LoVo (cell line): ENCODE data around the gene GAREM2.

Source experiments
- DNase-seq: peaks from one replicate; pipeline ENCODE4 v3.0.0-alpha.2; 2016; ENCODE audit warnings: low spot score

GAREM2 gene

GRCh38 chr2:26187537-26188104 lies 14.7 kb downstream of the GAREM2 start:
- DNase-seq, result no peak

GRCh38 chr2:26189123-26189522 lies 16.2 kb downstream of the GAREM2 start:
- DNase-seq, result no peak

DNA sequence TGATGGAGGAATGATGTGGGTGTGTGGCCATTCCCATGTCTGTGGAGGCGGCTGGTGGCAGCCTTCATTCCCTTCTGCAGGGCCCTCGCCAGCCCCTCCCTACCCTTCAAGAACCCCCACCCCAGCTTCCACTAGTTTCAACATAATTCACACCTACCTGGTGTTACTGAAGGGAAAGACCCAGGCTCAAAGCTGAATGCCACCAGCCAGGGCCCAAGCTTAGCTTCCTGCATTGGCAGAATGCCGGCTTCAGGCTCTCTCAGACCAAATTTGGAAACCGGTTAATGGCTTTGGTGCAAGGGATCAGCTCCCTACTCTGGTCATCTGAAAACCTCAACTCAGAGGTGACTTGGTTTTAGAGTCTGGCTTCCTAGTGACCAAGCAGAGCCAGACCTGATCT lies 16.9 kb downstream of the GAREM2 start:
- DNase-seq, result no peak

GRCh38 chr2:26190369-26190768 lies 17.5 kb downstream of the GAREM2 start:
- DNase-seq, result no peak

DNA sequence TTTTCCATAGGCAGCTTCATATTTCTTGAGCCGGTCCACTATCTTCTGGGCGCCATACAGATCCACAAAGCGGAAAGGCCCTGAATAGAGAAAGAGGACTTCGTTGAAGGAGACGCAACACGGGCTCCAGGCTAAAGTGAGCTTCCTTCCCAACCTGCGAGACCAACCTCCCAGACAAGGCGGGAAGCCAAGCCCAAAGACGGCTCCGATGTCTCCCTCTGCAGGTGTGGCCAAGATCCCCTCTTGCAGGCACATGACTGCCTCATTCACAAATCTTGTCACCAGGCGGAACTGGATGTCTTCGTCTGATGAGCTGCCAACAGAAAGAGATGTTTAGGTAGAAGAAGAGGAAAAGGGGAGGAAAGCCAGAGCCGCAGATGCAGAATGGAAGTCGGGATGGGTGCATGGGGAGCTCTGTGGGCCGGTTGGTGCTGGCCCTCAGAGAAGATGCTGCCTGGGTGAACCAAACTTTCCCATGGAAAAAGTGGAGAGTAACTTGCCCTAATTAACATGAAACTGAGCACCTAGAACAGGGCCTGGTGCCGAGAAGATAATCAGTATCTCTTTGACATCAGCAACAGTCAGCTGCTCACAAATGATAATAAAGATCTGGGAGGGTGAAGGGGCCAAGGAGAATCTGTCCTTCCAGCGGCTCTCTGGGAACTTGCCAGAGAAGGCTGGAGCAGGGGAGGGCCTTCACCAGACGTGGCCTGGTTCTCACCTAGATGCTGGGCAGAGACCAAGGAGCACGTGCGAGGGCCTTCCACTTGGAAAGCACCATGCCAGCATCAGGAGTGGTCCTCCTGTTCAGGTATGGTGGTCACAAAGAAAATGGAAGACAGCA lies 18.6 kb downstream of the GAREM2 start:
- DNase-seq, result no peak

DNA sequence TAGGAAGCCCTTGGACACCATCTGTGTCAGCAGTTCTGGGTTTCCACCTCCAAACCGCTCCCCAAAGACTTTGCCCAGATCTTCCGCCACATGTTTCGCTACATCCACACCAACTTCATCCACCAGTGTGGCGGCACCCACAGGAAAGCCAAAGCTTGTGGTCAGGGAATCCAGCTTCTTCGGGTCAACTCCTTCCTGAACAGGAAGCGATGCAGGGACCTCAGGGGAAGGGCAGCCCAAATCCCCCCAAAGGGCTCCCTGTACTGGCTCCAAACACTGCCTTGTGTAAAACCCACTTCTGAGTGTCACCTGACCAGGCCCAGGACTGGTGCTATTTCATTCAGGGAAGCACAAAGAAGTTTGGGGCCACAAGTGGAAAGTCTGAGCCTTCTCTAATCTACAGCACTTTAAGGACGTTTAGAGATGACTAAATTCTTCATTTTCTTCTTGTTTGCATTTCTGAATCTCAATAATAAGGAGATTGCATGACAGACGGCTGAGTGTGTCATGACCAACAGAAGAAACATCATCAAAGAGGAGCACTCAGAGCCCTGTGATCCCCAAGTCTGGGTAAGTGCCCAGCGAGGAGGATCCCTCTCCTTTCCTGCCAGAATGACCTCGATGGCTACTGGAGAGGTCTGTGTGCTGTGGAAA lies 20.8 kb downstream of the GAREM2 start:
- no peak for DNase-seq

- DNase-seq, result no peak
Measured at GRCh38 chr2:26195040-26195984, 22.4 kb downstream of the GAREM2 start.

- DNase-seq, result no peak
Measured at GRCh38 chr2:26196683-26197418, 24.0 kb downstream of the GAREM2 start.

- no peak for DNase-seq
Measured at GRCh38 chr2:26197516-26197915, 24.6 kb downstream of the GAREM2 start.

GRCh38 chr2:26202981-26203490 lies 30.1 kb downstream of the GAREM2 start:
- DNase-seq, result no peak

GRCh38 chr2:26203906-26204305 lies 31.0 kb downstream of the GAREM2 start:
- DNase-seq, result no peak

- no peak for DNase-seq
Measured at GRCh38 chr2:26212011-26212410, 39.1 kb downstream of the GAREM2 start.

- no peak for DNase-seq
Measured at GRCh38 chr2:26214759-26215158, 41.9 kb downstream of the GAREM2 start.

- DNase-seq, result no peak
Measured at GRCh38 chr2:26215833-26216232, 42.9 kb downstream of the GAREM2 start.

- DNase-seq, result no peak
Measured at GRCh38 chr2:26216587-26216986, 43.7 kb downstream of the GAREM2 start.

DNA sequence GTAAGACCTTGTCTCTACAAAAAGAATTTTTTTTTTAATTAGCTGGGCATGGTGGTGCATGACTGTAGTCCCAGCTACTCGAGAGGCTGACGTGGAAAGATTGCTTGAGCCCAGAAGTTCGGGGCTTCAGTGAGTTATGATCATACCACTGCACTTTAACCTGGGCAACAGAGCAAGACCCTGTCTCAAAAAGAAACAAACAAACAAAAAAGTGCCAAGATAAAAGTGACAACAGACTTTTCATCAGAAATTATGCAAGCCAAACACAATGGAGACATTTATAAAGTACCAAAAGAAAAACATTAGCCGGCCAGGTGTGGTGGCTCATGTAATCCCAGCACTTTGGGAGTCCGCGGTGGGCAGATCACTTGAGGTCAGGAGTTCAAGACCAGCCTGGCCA lies 44.8 kb downstream of the GAREM2 start:
- no peak for DNase-seq

DNA sequence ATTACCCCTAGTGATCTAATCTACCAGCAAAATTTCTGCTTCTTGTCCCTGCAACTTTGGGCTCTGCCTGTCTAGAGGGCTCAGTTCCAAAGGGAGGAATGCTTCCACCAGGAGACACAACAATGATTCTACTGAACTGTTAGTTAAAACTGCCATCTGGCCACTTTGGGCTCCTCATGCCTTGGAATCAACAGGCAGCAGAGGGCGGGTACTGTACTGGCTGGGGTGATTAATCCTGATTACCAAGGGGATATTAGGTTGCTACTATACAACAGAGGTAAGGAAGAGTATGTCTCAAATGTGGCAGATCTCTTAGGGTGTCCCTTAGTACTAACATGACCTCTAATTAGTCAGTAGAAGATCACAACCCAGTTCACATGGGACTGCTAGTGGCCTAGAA lies 50.1 kb downstream of the GAREM2 start:
- no peak for DNase-seq

- DNase-seq, result no peak
Measured at GRCh38 chr2:26224095-26224494, 51.2 kb downstream of the GAREM2 start.

DNA sequence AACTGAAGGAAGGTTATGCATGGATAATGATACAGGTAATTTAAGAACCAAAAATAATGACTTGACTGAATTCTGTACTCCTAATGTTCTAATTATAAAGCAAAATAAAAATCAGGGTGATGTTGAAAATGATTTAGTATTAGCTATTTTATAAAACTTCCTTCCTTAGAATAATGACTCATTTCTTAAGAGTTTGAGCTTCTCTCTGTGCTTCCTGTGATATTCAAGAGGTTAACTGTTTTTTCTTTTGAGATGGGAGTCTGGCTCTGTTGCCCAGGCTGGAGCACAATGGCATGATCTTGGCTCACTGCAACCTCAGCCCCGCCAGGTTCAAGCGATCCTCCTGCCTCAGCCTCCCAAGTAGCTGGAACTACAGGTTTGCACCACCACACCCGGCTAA lies 56.7 kb downstream of the GAREM2 start:
- DNase-seq, result no peak

GRCh38 chr2:26230806-26231205 lies 57.9 kb downstream of the GAREM2 start:
- DNase-seq, result no peak

DNA sequence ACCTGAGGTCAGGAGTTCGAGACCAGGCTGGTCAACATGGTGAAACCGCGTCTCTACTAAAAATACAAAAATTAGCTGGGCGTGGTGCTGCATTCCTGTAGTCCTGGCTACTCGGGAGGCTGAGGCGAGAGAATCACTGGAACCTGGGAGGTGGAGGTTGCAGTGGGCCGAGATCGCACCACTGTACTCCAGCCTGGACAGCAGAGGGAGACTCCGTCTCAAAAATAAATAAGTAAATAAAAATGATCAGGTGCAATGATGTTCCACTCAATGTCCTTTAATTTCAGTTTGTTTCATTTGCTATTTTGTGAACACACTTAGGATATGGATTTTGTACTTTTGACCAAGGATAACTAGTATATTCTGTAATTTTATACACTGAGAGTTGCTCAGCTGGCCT lies 62.2 kb downstream of the GAREM2 start:
- DNase-seq, result no peak
